DMS153 treated with DMSO at 0.1 percent for 48 hours (cell line): ENCODE measurements around the gene PCLO.
A peak's percentile ranks its signal among the peaks of the same experiment; 100 is the strongest.
"Not testable (repeated sequence)": the region's sequence is repeated elsewhere in the genome, so short reads cannot be mapped to it uniquely, and the experiment has no call there.

Experiments
- DNase-seq: peaks from one replicate; lab custom pipeline; 2025; ENCODE audit not compliant: unreplicated experiment; lab: John Stamatoyannopoulos, UW

PCLO gene

GRCh38 chr7:82742163-82742562, 420.5 kb downstream of the PCLO start:
- no peak for DNase-seq

- no peak for DNase-seq
These were observed 421.2 kb downstream of the PCLO start for GRCh38 chr7:82741493-82741892.

GRCh38 chr7:82740246-82740848, 422.3 kb downstream of the PCLO start:
- DNase-seq = peak; percentile 11

DNA sequence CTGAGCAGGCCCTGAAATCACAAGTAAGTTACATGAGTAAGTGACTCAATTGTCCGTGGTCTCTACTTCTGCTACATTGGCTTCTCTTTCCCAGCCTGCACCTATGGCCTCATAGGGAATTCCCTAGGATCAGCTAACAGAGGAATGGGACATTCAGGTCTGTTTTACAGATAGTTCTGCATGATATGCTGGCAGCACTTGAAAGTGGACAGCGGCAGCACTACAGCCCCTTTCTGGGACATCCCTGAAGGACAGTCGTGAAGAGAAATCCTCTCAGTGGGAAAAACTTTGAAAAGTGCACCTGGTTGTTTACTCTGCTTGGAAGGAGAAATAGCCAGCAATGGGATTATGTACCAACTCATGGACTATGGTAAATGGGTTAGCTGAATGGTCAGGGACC, 426.1 kb downstream of the PCLO start:
- no peak for DNase-seq

GRCh38 chr7:82732677-82733076, 430.0 kb downstream of the PCLO start:
- DNase-seq = no peak

DNA sequence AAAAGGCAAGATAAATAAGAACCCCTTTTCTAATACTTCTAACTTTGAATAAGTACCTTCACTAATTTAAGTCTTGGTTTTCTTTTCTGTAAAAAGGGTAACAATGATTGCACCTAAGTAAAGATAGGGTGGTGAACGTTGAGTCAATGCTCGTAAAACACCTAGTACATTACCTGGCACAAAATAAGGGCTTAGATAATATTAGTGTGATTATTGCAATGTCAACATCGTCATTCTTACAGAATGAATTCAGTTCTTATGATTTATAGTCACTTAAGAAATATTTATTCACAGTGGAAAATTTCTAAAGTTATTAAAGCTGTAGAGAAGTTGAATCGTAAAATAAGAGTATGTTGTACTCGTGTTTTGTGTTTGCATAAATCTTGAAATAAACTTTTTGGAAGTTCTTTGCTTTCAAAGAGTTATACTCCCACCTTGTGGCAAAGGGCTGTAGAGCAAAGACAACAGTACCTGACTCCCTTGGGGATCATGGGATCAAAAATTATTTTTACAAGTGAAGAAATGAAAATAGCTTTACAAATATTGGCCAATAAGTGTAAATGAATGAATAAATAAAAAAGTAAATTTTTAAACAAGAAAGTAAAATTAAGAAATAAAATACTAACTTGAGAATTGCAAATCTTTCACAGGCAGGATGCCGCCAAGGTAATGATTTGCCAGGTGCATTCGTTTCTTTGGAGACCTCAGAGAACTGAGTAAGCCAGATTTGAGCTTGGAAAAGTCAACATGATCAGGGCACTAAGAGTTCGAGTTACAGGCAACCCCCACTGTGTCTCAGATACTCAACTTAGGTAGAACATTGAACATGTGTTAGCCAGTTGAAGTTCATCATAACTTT, 433.3 kb downstream of the PCLO start:
- peak; percentile 39 for DNase-seq

DNA sequence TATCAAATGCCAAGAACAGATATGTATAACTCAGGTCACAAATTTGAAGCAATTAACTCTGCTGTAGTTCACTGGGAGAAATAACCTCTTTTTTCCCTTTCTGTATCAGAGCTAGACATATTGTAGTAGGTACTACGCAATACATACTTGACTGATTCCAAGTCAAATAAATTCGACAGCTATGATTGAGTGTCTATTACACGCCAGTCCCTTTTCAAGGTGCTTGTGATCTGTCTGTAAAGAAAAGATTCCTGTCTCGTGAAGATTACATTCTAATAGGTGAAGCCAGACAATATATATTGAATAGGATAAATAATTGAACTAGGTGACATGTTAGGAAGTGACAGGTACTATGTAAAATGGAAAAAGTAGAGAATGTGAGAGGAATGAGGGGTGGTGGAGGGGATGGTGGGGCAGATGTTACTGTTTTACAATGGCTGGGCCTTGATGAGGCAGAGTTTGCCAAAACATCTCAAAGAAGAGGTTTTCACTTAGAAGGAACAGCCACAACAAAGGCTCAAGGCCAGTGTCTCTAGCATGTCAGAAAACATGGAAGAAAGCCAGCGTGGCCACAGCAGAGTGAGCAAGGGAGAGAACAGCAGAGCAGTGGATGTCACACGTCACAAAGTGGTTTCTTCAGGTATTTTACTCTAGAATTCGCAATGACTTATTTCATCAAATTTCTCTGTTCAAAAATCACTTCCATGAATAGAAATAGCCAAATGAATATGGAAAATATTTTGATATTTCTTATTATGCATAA, 436.5 kb downstream of the PCLO start:
- DNase-seq = no peak

DNA sequence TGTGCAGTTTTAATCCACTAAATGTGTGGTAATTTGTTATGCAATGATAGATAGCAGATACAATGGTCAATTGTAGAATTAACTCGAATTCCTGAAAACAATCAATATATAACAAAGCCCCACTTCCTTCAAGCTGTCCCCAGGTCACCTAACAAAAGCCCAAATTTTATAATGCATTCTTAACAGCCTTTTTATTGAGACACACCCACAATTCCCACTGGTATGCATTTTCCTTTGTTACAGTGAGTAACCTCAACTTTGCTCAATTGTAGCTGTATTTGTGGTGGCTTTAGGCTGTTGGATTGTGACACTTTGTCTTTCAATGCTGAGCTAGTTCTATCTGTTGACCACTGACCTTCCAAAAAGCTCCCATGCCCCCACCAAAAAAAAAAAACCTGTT, 439.3 kb downstream of the PCLO start:
- DNase-seq = no peak

- no peak for DNase-seq
These were observed 439.7 kb downstream of the PCLO start for GRCh38 chr7:82722946-82723345.

GRCh38 chr7:82715344-82715743, 447.3 kb downstream of the PCLO start:
- DNase-seq = no peak

GRCh38 chr7:82714883-82715282, 447.8 kb downstream of the PCLO start:
- DNase-seq = no peak

- DNase-seq = no peak
These were observed 449.2 kb downstream of the PCLO start for GRCh38 chr7:82713506-82713905.

- not testable (repeated sequence) for DNase-seq
These were observed 456.3 kb downstream of the PCLO start for GRCh38 chr7:82706344-82706743.

GRCh38 chr7:82705517-82706260, 457.0 kb downstream of the PCLO start:
- DNase-seq = no peak

- no peak for DNase-seq
These were observed 458.6 kb downstream of the PCLO start for GRCh38 chr7:82704121-82704520.
